GM21390 (cell line): ENCODE measurements around the gene IDH3G.

ENCODE experiments used
- ATAC-seq: cut with Tn5 transposase; IDR thresholded peaks from one replicate; pipeline ENCODE4 v1.9.1; 2021; ENCODE audit not compliant: unreplicated experiment

Gene IDH3G

GRCh38 chrX:153791104-153791852 is 2.9 kb downstream of the IDH3G start:
- ATAC-seq = no peak

DNA sequence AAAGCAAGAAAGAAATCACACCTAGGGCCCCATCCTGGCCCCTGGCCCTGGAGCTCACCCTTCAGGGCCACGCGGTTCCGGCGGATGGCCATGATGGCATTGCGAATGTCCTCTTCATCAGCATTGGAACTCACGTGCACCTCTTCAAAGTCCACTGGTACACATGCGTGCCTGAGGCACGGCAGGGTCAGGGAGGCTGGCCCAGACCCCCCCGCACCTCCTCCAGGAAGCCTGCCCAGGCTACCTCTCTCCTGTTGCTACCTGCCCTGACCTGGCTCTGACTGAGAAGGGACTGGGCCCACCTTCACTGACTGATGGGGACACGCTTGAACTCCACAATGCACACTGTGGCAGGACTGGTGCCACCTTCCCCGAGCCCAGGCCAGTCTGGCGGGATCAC is 4.5 kb downstream of the IDH3G start:
- no peak for ATAC-seq

DNA sequence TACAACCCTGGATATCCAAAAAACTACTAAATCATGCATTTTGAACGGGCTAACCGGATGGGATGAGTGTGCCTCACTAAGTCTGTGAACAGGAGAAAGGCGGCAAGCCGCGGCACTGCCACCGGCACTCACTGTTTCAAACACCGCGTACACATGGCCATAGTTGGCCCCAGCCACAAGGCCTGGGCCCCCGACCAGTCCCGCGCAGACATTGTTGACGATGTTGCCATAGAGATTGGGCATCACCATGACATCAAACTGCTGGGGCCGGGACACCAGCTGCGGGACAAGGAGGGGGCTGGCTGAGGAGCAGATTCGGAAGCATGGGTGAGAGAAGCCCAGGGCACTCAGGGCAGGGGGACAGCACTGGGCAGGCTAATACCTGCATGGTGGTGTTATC is 7.5 kb downstream of the IDH3G start:
- no peak for ATAC-seq

GRCh38 chrX:153784325-153784967 is 9.7 kb downstream of the IDH3G start:
- ATAC-seq = no peak

- no peak for ATAC-seq
Measured at GRCh38 chrX:153783378-153784013, 10.7 kb downstream of the IDH3G start.

DNA sequence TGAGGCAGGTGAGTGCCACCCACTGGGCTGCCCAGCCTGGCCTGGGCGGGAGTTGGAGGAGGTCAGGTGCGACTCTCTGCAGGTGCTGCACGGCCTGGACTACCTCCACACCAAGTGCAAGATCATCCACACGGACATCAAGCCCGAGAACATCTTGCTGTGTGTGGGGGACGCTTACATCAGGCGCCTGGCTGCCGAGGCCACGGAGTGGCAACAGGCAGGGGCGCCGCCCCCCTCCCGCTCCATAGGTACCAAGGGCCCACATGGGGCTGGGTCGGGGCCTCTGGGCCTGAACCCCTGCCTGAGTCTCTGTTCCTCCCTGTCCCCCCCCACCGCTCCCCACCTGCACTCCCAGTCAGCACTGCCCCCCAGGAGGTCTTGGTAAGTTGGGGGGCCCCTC is 11.3 kb downstream of the IDH3G start:
- no peak for ATAC-seq

DNA sequence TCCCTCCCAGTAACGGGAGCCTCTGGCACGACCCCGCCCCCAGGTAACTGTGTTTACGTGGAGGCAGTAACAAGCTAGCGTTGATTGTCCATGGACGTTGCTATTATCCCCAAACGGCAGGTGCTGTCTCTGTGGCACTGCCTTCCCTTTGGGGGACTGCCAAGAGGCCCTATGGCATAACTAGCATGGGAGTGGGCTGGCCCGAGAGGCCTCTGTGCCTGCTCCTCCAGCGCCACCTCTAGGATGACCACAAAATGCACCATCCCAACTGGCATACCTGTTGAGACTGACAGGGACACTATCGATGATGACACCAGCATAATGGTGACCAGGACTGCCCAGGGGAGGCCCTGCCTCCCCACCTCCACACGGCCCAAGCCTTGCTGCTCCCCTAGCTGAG is 11.9 kb downstream of the IDH3G start:
- ATAC-seq = no peak

DNA sequence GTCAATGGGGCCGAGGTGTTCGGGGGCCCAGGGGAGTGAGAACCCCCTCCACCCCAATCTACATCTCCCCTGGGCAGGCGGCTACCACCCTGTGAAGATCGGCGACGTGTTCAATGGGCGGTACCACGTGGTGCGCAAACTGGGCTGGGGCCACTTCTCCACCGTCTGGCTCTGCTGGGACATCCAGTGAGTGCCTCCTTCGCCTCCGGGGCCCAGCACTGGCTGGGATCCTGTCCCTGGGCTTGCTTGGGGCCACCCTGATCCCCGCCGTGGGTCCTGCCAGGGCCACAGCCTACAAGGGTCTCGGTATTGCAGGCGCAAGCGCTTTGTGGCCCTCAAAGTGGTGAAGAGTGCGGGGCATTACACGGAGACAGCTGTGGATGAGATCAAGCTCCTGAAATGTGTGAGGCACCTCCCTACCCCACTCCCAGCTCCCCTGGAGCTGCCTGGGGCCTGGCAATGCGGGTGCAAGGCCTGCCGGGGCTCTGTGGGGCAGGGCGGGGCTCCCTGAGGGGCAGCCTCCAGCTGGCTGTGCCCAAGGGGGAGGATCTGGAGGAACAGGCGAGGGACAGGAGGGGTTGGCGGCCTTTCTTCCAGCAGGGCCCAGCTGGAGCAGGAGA is 12.6 kb downstream of the IDH3G start:
- no peak for ATAC-seq

GRCh38 chrX:153780678-153781427 is 13.3 kb downstream of the IDH3G start, which contains the start of gene SRPK3:
Gene SRPK3 (plus strand): TSS chrX:153781041. CDS start chrX:153781087, 46 bp downstream.
- no peak for ATAC-seq

GRCh38 chrX:153779891-153780677 is 14.1 kb downstream of the IDH3G start:
- ATAC-seq = no peak

GRCh38 chrX:153778684-153779101 is 15.5 kb downstream of the IDH3G start:
- ATAC-seq = no peak

DNA sequence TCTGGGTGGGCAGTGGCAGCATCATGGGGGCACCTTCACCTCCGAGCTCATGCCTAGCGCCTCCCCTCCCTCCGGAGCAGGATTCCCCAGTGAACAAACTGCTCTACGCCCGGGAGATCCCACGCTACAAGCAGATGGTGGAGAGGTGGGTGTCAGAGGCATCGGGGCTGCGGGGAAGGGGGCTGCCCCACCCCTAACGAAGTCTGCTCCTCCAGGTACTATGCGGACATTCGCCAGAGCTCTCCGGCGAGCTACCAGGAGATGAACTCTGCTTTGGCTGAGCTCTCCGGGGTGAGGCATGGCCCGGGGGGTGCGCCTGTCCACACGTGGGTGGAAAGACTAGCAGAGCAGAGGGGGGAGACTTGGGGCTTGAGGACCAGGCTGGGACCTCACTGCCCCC is 16.0 kb downstream of the IDH3G start:
- no peak for ATAC-seq

DNA sequence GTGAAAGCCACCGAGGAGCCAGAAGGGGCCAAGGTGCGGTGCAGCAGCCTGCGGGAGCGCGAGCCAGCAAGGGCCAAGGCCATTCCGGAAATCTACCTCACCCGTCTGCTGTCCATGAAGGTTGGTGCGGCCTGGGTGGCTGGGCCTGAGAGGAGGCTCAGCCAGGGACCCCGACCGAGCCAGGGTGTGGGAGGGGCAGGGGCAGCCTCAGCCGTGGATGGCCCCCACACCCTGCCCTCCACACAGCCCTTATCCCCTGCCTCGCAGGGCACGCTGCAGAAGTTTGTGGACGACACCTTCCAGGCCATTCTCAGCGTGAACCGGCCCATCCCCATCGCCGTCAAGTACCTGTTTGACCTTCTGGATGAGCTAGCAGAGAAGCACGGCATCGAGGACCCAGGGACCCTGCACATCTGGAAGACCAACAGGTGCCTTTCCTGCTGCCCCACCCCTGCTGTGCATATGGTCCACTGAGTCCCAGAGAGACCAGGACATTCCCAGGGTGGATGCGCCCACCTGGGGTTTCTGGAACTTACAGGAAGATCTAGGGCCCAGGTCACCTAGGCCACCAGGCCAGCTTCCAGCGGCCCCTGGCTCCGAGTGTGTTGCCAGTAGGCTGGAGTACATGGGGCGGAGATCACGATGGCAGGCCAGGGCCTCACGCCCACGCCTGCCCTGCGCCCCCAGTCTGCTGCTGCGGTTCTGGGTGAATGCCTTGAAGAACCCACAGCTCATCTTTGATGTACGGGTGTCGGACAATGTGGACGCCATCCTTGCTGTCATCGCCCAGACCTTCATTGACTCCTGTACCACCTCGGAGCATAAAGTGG is 16.7 kb downstream of the IDH3G start:
- no peak for ATAC-seq

- no peak for ATAC-seq
Measured at GRCh38 chrX:153776611-153777045, 17.5 kb downstream of the IDH3G start.

GRCh38 chrX:153776120-153776599 is 18.0 kb downstream of the IDH3G start:
- no peak for ATAC-seq

GRCh38 chrX:153775293-153776119 is 18.7 kb downstream of the IDH3G start:
- ATAC-seq = no peak

DNA sequence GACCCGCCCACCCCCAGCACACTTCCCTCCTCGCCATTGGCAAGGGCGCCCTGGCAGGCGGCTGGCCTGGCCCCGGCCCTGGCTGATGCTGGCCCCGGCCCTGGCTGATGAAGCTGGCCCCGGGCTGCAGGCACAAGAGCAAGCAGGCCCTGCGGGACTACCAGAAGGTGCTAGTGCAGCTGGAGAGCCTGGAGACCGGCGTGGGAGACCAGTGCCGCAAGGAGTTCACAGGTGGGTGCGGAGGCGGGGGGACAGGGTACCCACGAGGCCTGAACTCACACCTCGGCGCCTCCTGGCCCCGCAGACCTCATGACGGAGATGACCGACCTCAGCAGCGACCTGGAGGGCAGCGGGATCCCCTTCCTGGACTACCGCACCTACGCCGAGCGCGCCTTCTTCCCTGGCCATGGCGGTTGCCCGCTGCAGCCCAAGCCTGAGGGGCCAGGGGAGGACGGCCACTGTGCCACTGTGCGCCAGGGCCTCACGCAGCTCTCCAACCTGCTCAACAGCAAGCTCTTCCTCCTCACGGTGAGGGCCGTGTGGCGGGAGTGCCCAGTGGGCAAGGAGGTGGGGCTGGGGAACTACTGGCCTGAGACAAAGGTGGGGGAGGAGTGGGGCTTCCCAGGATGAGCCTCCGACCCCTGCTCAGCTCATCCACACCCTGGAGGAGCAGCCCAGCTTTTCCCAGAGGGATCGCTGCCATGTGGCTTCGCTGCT is 19.4 kb downstream of the IDH3G start:
- ATAC-seq = no peak
